H1 (cell line): ENCODE measurements around the gene RPS15. TPM values are rescaled to one million over a fixed set of nuclear protein-coding genes. Genes with fewer than 3 reads are reported as not detected.
"Not testable (repeated sequence)": the region's sequence is repeated elsewhere in the genome, so short reads cannot be mapped to it uniquely, and the experiment has no call there.

ENCODE experiments used
- CTCF ChIA-PET: fragments of 300-600 bp; sonication (Branson Sonifier 250); formaldehyde crosslinking; loops from one replicate; lab custom pipeline; 2021; ENCODE audit not compliant: partially characterized antibody; lab: Charles Lee
- POLR2A ChIA-PET: fragments of 300-600 bp; sonication (Branson Sonifier 250); formaldehyde crosslinking; loops from one replicate; lab custom pipeline; 2021; ENCODE audit warnings: inconsistent platforms; ENCODE audit not compliant: partially characterized antibody; lab: Charles Lee
- DNase-seq, 2 experiments: peaks; one replicate each; pipeline versions ENCODE4 v3.0.0 to v3.0.0-alpha.2; 2010 to 2022; ENCODE audit warnings: low spot score in 2 of 2, low read depth in 1 of 2, mixed read lengths in 1 of 2
- FAIRE-seq: peaks from 2 replicates; lab custom pipeline; 2011; peaks lifted over from hg19 to GRCh38; lab: Jason Lieb, UNC
- H2AFZ ChIP-seq: 2 replicates; pipeline ENCODE4 v1.8.1; 2012; ENCODE audit warnings: low read length, inconsistent platforms
- H2AK5ac ChIP-seq: 2 replicates; pipeline ENCODE4 v1.6.1; 2013; ENCODE audit warnings: low read depth, low read length
- H2BK120ac ChIP-seq: replicated peaks from 2 replicates; pipeline ENCODE3; 2013; ENCODE audit warnings: low read depth, low read length, inconsistent platforms
- H2BK12ac ChIP-seq: 2 replicates; pipeline ENCODE4 v1.6.1; 2013; ENCODE audit warnings: low read depth, low read length
- H2BK15ac ChIP-seq: 2 replicates; pipeline ENCODE4 v1.6.1; 2013; ENCODE audit warnings: low read length
- H2BK20ac ChIP-seq: 2 replicates; pipeline ENCODE4 v1.6.1; 2013; ENCODE audit warnings: low read length
- H2BK5ac ChIP-seq: 2 replicates; pipeline ENCODE4 v1.6.1; 2013; ENCODE audit warnings: low read depth, low read length
- H3K14ac ChIP-seq: 2 replicates; pipeline ENCODE4 v1.6.1; 2013; ENCODE audit warnings: inconsistent platforms; ENCODE audit not compliant: insufficient read length
- H3K18ac ChIP-seq: 2 replicates; pipeline ENCODE4 v1.6.1; 2013; ENCODE audit warnings: low read length; ENCODE audit errors: extremely low read depth
- H3K23ac ChIP-seq: 2 replicates; pipeline ENCODE4 v1.6.1; 2013; ENCODE audit warnings: inconsistent platforms; ENCODE audit not compliant: insufficient read length
- H3K23me2 ChIP-seq: 2 replicates; pipeline ENCODE4 v1.6.1; 2013; ENCODE audit warnings: low read depth, low read length
- H3K27ac ChIP-seq: 2 replicates; pipeline ENCODE4 v1.6.1; 2011; ENCODE audit warnings: low read depth, low read length, inconsistent platforms
- H3K27me3 ChIP-seq, 4 experiments: replicated peaks in 1 of 4; 1 replicate in 1 of 4; 2 replicates in 3 of 4; pipeline versions ENCODE4 v1.6.1 to v1.8.1; 2011 to 2013; ENCODE audit warnings: low read length in 3 of 4, mild to moderate bottlenecking in 3 of 4, inconsistent platforms in 2 of 4, mixed read lengths in 2 of 4, moderate library complexity in 1 of 4; ENCODE audit not compliant: control insufficient read depth in 3 of 4, insufficient read depth in 3 of 4; ENCODE audit errors: extremely low read depth in 1 of 4
- H3K36me3 ChIP-seq, 4 experiments: 2 replicates each; pipeline versions ENCODE4 v1.6.1 to v1.8.1; 2011 to 2013; ENCODE audit warnings: mild to moderate bottlenecking in 4 of 4, low read length in 3 of 4, moderate library complexity in 2 of 4, control low read depth in 1 of 4, inconsistent platforms in 1 of 4; ENCODE audit not compliant: insufficient read depth in 4 of 4, control insufficient read depth in 2 of 4
- H3K4ac ChIP-seq: replicated peaks from 2 replicates; pipeline ENCODE3; 2013; ENCODE audit warnings: low read length, low read depth, mixed read lengths, inconsistent platforms; ENCODE audit not compliant: insufficient read length
- H3K4me1 ChIP-seq, 4 experiments: replicated peaks in 1 of 4; 1 replicate in 1 of 4; 2 replicates in 3 of 4; pipeline versions ENCODE4 v1.6.1 to v1.8.1; 2011 to 2013; ENCODE audit warnings: low read length in 3 of 4, inconsistent platforms in 2 of 4, mixed read lengths in 1 of 4; ENCODE audit not compliant: insufficient read depth in 4 of 4, control insufficient read depth in 3 of 4
- H3K4me2 ChIP-seq, 2 experiments: 2 replicates each; pipeline versions ENCODE4 v1.6.1 to v1.8.1; 2011 to 2013; ENCODE audit warnings: low read depth in 2 of 2, low read length in 2 of 2, control low read depth in 1 of 2, inconsistent platforms in 1 of 2, mild to moderate bottlenecking in 1 of 2; ENCODE audit not compliant: insufficient read depth in 1 of 2
- H3K4me3 ChIP-seq, 4 experiments: fragments of 200-600, 300-600 bp in 1 of 4; sonication (generic), shearing (Covaris generic), sonication (Bioruptor Twin) in 1 of 4; 2 replicates each; pipeline versions ENCODE4 v1.5.1 to v1.8.1; 2011 to 2016; ENCODE audit warnings: low read length in 4 of 4, low read depth in 3 of 4, control low read depth in 2 of 4, inconsistent platforms in 2 of 4, mild to moderate bottlenecking in 2 of 4, mixed read lengths in 1 of 4, moderate library complexity in 1 of 4; ENCODE audit not compliant: insufficient read depth in 2 of 4; ENCODE audit errors: extremely low read depth in 1 of 4
- H3K56ac ChIP-seq: replicated peaks from 2 replicates; pipeline ENCODE3; 2013; ENCODE audit warnings: low read depth, mild to moderate bottlenecking, mixed read lengths, low read length, inconsistent platforms; ENCODE audit not compliant: insufficient read length
- H3K79me1 ChIP-seq: 2 replicates; pipeline ENCODE4 v1.6.1; 2013; ENCODE audit warnings: low read depth, low read length, control low read depth
- H3K79me2 ChIP-seq, 2 experiments: 2 replicates each; pipeline versions ENCODE4 v1.6.1 to v1.8.1; 2012 to 2013; ENCODE audit warnings: low read length in 2 of 2, mild to moderate bottlenecking in 2 of 2, inconsistent platforms in 1 of 2; ENCODE audit not compliant: insufficient read depth in 2 of 2, control insufficient read depth in 1 of 2
- H3K9ac ChIP-seq, 4 experiments: replicated peaks in 1 of 4; 1 replicate in 1 of 4; 2 replicates in 3 of 4; pipeline versions ENCODE4 v1.6.1 to v1.8.1; 2011 to 2013; ENCODE audit warnings: low read depth in 3 of 4, low read length in 3 of 4, control low read depth in 2 of 4, mild to moderate bottlenecking in 2 of 4, moderate library complexity in 2 of 4, inconsistent platforms in 1 of 4; ENCODE audit errors: extremely low read depth in 1 of 4
- H3K9me3 ChIP-seq, 2 experiments: 2 replicates each; pipeline versions ENCODE4 v1.6.1 to v1.8.1; 2012 to 2013; ENCODE audit warnings: mild to moderate bottlenecking in 2 of 2, moderate library complexity in 2 of 2, control low read depth in 1 of 2, inconsistent platforms in 1 of 2, low read depth in 1 of 2, low read length in 1 of 2, mixed read lengths in 1 of 2; ENCODE audit not compliant: insufficient read depth in 2 of 2
- H4K20me1 ChIP-seq, 2 experiments: replicated peaks in 1 of 2; 2 replicates each; pipeline versions ENCODE3 to v1.8.1; 2011 to 2013; ENCODE audit warnings: inconsistent platforms in 2 of 2, low read length in 2 of 2, mild to moderate bottlenecking in 1 of 2; ENCODE audit not compliant: insufficient read depth in 2 of 2, control insufficient read depth in 1 of 2
- H4K5ac ChIP-seq: 2 replicates; pipeline ENCODE4 v1.6.1; 2013; ENCODE audit warnings: low read length, low read depth, mixed read lengths, inconsistent platforms; ENCODE audit not compliant: insufficient read length
- H4K8ac ChIP-seq: 2 replicates; pipeline ENCODE4 v1.8.0; 2013; ENCODE audit warnings: mild to moderate bottlenecking, moderate library complexity, low read length, inconsistent platforms; ENCODE audit not compliant: insufficient read depth; ENCODE audit errors: extremely low read depth
- H4K91ac ChIP-seq: replicated peaks from 2 replicates; pipeline ENCODE3; 2013; ENCODE audit warnings: low read length, mixed read lengths, inconsistent platforms; ENCODE audit not compliant: insufficient read length
- WGBS, 2 experiments: shearing (Covaris generic) in 1 of 2; methylation state at CpG; one replicate each; pipeline versions ENCODE4 v1.1.6 to v1.1.7; 2013 to 2015; ENCODE audit warnings: low lambda C conversion rate in 2 of 2, mixed read lengths in 2 of 2, inconsistent platforms in 1 of 2, low coverage in 1 of 2, missing lambda C conversion rate in 1 of 2; ENCODE audit not compliant: insufficient replicate concordance in 2 of 2, insufficient coverage in 1 of 2, insufficient read length in 1 of 2; ENCODE audit errors: extremely low coverage in 1 of 2, missing lambda C conversion rate in 1 of 2; 5-methylcytosine and 5-hydroxymethylcytosine counted together
- polyA plus RNA-seq, 7 experiments: library from polyadenylated mRNA; depleted of rRNA in 3 of 7; stranded (reverse) in 5 of 7; unstranded in 2 of 7; fragments of >200 nt in 5 of 7; fragments of 200-250 nt in 2 of 7; gene quantifications; 1 replicate in 5 of 7; 2 replicates in 1 of 7; 4 replicates in 1 of 7; pipeline versions ENCODE4 v1.2.1 to v1.2.3, GENCODE V29; 2011 to 2013; ENCODE audit warnings: missing spikeins in 2 of 7, mixed read lengths in 2 of 7
- total RNA-seq: library from RNA; stranded (reverse); fragmentation: NEBNext Ultra II Directional; extraction: Animal tissue kit (Norgen Biotek cat#: 25700); gene quantifications from 2 replicates; pipeline ENCODE4 v1.2.1, GENCODE V29; 2021

The RPS15 gene
- total and polyA plus RNA-seq, 2 of the 8 experiments (the other 6 are each of a cell fraction or from before 2014, with no cell fraction given), result 1,562 to 3,890 TPM

DNA sequence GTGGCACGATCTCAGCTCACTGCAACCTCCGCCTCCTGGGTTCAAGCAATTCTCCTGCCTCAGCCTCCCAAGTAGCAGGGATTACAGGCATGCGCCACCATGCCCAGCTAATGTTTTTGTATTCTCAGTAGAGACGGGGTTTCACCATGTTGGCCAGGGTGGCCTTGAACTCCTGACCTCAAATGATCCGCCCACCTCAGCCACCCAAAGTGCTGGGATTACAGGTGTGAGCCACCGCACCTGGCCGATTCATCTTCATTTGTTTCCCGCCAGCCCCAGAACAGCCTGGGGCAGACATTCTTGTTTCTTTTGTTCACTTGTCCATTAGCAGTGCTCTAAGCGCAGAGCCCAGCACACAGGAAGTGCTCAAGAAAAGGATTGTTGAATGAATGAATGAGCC lies 38.9 kb downstream of the RPS15 start:
- H3K14ac ChIP-seq, H2AK5ac ChIP-seq, H2BK12ac ChIP-seq, H2BK20ac ChIP-seq, H2BK5ac ChIP-seq, H3K27ac ChIP-seq, FAIRE-seq, H3K23ac ChIP-seq, H3K4me3 ChIP-seq, H2AFZ ChIP-seq, H2BK120ac ChIP-seq, H3K79me1 ChIP-seq, H4K8ac ChIP-seq, H2BK15ac ChIP-seq, H4K91ac ChIP-seq, H3K23me2 ChIP-seq, H3K56ac ChIP-seq, H3K4me1 ChIP-seq, H3K18ac ChIP-seq, DNase-seq, H3K4ac ChIP-seq, H3K9ac ChIP-seq, H3K36me3 ChIP-seq, H3K9me3 ChIP-seq, H4K5ac ChIP-seq, H3K79me2 ChIP-seq, H3K4me2 ChIP-seq: not testable (repeated sequence)
- H3K27me3 ChIP-seq, result peaks cover 2 to 13% (median 11%) of the 10 kb centered on the region in 4 experiments; a peak in 6 of 7 replicates
- 96% methylated on average over 9 of the region's 9 CpGs; no CpG with 5 or more reads in 1 of the 2 experiments for WGBS, 2 experiments
- ChIA-PET CTCF (interaction anchor here (0.7 to 2.2 kb wide), 5 partner anchors 9 to 186 kb away, joined by 3 to 13 read pairs (median 3); no protein-coding TSS in a partner anchor), POLR2A (interaction anchor here (1.2 to 4.5 kb wide), 6 partner anchors 11 to 208 kb away, joined by 3 to 27 read pairs (median 3); partner anchors contain the start of genes CIRBP and REEP6)
- peaks cover 15 to 32% of the 10 kb centered on the region in 2 experiments for H4K20me1 ChIP-seq
